ENCODE results near the gene TMEM26.

Gene TMEM26

GRCh38 chr10:61452655-61453641 is at the start of gene TMEM26:
Gene TMEM26 (minus strand): TSS chr10:61453381. CDS start chr10:61453081, 300 bp downstream.
- no peak for DNase-seq

GRCh38 chr10:61500460-61500859 is 47.3 kb upstream of the TMEM26 start:
- DNase-seq, result no peak

GRCh38 chr10:61492364-61492995 is 39.3 kb upstream of the TMEM26 start:
- DNase-seq, result no peak

- no peak for DNase-seq
Measured at GRCh38 chr10:61487506-61487905, 34.3 kb upstream of the TMEM26 start.

- DNase-seq, result no peak
Measured at GRCh38 chr10:61486738-61487396, 33.7 kb upstream of the TMEM26 start.

- no peak for DNase-seq
Measured at GRCh38 chr10:61486251-61486650, 33.1 kb upstream of the TMEM26 start.

- no peak for DNase-seq
Measured at GRCh38 chr10:61481597-61481996, 28.4 kb upstream of the TMEM26 start.

- DNase-seq, result no peak
Measured at GRCh38 chr10:61480208-61480607, 27.0 kb upstream of the TMEM26 start.

GRCh38 chr10:61478621-61479312 is 25.6 kb upstream of the TMEM26 start:
- DNase-seq, result no peak

GRCh38 chr10:61477451-61477850 is 24.3 kb upstream of the TMEM26 start:
- DNase-seq, result no peak

GRCh38 chr10:61476529-61476928 is 23.3 kb upstream of the TMEM26 start:
- no peak for DNase-seq

GRCh38 chr10:61475449-61475873 is 22.3 kb upstream of the TMEM26 start:
- DNase-seq, result no peak

- no peak for DNase-seq
Measured at GRCh38 chr10:61472090-61472674, 19.0 kb upstream of the TMEM26 start.

GRCh38 chr10:61471491-61471890 is 18.3 kb upstream of the TMEM26 start:
- no peak for DNase-seq

- DNase-seq, result no peak
Measured at GRCh38 chr10:61470740-61471139, 17.6 kb upstream of the TMEM26 start.

- DNase-seq, result no peak
Measured at GRCh38 chr10:61465901-61466632, 12.9 kb upstream of the TMEM26 start.

GRCh38 chr10:61465171-61465496 is 12.0 kb upstream of the TMEM26 start:
- no peak for DNase-seq

- DNase-seq, result no peak
Measured at GRCh38 chr10:61464461-61465170, 11.4 kb upstream of the TMEM26 start.

- no peak for DNase-seq
Measured at GRCh38 chr10:61463035-61463909, 10.1 kb upstream of the TMEM26 start.

- no peak for DNase-seq
Measured at GRCh38 chr10:61460835-61461234, 7.7 kb upstream of the TMEM26 start.
